Stimulated activated CD4-positive, alpha-beta T cell treated with anti-CD3 and anti-CD28 coated beads, Interleukin-15, amount 100 ng/mL, for 24 hours (primary cell): ENCODE measurements around the gene CUX1.

Source experiments
- DNase-seq: peaks from one replicate; pipeline ENCODE4 v3.0.0-alpha.2; 2020

Gene CUX1

GRCh38 chr7:101940830-101941229 is 123.4 kb downstream of the CUX1 start:
- no peak for DNase-seq

DNA sequence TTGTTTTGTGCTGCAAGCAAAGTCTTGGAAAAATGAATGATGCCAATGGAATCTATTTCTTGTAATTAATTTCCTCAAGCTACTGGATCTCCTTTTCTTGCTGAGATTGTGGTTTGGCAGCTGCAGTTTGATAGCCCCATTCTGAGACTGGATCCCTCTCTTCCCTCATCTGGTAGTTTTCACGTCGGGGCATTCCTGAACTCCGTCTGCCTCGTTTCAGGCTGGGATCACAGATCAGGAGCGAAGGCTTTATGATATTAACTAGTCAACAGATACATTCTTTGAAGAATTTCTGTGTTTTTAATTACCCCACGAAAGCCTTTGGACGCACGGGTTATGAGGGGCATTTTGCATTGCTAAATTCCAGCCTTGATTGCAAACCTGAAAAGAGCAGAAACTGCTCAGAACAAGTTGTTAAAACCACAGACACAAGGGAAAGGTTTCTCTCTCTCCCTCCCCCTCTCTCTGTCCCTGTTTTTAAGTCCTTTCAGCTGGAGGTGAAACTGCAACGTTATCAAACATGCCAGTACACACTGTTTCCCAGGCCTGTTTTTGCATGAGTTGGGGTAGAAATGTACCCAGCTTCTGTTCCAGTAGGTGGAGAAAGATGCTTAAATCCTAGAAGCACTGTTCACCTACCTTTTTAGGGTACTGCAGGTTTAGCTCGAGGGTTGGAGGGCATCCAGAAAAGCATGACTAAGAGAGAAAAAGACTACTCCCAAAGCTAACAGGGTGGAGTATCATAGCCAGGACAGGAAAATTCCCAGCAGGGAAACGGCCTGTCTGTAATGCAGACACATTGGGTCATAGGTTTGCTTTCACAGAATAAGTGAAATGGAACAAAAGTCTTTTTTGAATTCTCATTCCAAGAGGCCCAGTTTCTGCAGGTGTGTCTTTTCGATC is 124.3 kb downstream of the CUX1 start:
- DNase-seq, result no peak

GRCh38 chr7:101942603-101943210 is 125.3 kb downstream of the CUX1 start:
- DNase-seq, result no peak

- DNase-seq, result no peak
Measured at GRCh38 chr7:101943306-101943705, 125.9 kb downstream of the CUX1 start.

DNA sequence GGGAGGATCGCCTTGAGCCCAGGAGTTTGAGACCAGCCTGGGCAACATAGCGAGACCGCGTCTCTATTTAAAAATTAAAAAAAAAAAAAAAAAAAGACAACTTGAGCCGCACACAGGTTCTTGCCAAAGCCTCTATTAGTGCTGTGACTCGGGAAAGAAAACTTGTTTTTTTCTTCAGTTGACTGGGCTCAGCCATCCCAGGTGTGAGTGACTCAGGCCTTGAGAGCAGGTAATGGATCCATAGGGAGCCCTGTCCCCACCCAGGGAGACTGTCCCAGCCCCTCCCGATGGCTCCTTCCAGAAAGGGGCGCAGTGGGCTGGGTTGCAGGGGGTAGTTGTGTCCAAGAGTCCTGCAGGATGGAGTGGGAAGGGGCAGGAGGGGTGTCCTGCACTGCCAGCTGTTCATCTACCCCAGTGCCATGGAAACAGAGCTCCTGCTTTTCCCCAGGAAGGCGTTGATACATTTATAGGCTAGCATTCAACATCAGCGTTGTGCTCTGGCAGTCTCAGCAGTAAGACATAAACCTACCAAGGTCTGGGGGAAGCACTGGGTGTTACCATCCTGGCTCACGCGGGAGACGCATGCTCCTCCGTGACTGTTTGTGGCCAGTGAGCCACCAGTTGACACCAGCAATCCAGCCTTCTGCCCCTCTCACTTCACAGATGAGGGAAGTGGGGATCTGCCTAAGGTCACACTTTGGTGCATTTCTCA is 126.6 kb downstream of the CUX1 start:
- no peak for DNase-seq

- no peak for DNase-seq
Measured at GRCh38 chr7:101944611-101945010, 127.2 kb downstream of the CUX1 start.

GRCh38 chr7:101945034-101945758 is 127.8 kb downstream of the CUX1 start:
- no peak for DNase-seq

DNA sequence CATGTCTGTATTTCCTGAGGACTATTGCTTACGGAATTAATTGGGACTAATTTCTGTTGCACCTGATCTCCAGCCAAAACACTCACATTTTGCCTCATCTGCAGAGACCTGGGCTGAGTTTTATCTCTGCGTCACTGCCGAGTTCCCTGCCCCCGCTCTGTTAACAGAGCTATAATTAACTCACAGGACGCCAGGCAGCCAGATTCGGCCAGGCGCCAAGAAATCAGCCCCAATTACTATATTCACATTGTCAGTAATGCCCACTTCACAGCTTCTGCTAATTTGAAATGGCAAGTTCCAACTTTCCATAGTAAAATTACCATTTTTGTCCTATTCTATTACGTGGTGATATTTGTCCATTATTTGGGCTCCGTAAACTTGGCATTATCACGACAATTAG is 130.5 kb downstream of the CUX1 start:
- no peak for DNase-seq

- no peak for DNase-seq
Measured at GRCh38 chr7:101948650-101949049, 131.2 kb downstream of the CUX1 start.

DNA sequence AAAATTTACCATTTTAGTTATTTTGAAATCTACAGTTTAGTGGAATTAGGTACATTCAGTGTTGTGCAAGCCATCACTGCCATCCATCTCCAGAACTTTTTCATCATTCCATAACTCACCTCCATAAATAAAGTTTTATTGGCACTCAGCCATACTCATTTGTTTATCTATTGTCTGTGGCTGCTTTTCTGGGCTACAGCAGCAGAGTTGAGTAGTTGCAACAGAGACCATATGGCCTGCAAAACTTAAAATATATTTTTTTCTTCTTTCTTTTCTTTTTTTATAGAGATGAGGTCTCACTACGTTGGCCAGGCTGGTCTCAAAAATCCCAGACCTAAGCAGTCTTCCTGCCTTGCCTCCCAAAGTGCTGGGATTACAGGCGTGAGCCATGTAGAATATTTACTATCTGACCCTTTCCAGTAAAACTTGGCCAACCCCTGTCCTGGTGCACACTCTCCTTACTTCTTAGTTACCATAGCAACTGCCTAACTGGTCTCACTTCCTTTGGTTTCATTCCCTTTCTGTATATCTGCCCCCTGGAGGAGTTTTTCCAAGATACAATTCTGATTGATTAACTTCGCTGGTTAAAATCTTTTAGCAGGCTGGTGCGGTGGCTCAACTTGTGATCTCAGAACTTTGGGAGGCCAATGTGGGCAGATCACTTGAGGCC is 133.2 kb downstream of the CUX1 start:
- DNase-seq, result no peak

GRCh38 chr7:101951757-101952156 is 134.3 kb downstream of the CUX1 start:
- DNase-seq, result no peak

- DNase-seq, result peak; percentile 8
Measured at GRCh38 chr7:101952355-101953247, 135.2 kb downstream of the CUX1 start.

DNA sequence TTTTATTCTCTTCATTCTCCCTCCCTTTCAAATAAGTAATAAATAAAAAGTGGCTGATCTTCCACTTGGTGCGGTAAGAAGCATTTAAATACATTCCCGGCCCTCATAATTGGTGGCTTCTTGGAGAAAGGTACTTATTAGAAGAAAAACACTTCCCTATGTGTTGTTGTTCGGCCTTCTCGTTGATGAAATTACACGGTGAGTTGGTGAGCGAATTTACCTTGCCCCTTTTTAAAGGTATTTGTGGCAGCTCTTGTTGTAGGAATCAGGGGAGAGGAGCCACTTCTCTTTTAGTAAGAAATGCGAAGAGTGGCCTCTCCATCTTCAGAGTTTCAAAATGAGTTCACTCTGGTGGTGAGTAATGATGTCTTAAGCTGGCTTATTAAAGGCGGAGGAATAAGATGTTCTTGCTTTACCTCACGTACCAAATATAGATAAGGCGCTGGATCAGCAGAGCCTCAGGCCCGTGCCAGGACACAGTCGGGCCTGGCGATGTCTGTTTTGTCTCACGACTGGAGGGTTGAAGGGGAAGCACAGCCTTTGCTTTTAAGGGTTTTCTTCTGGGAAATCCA is 135.9 kb downstream of the CUX1 start:
- peak; percentile 34 for DNase-seq

DNA sequence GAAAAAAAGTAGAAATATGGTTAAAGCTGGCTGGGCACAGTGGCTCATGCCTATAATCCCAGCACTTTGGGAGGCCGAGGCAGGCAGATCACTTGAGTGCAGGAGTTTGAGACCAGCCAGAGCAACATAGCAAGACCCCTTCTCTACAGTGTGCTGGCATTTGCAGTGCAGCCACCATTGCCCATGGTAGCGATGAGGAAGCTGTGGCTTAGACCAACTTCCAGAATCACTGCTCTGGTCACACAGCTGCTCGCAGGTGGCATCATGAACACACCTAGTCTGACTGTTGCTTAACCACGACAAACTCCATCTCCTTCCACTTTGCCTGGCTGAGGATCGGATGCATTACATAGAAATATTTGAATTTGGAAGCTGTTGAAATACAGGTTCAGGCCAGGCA is 137.1 kb downstream of the CUX1 start:
- no peak for DNase-seq

- DNase-seq, result no peak
Measured at GRCh38 chr7:101956130-101956529, 138.7 kb downstream of the CUX1 start.

DNA sequence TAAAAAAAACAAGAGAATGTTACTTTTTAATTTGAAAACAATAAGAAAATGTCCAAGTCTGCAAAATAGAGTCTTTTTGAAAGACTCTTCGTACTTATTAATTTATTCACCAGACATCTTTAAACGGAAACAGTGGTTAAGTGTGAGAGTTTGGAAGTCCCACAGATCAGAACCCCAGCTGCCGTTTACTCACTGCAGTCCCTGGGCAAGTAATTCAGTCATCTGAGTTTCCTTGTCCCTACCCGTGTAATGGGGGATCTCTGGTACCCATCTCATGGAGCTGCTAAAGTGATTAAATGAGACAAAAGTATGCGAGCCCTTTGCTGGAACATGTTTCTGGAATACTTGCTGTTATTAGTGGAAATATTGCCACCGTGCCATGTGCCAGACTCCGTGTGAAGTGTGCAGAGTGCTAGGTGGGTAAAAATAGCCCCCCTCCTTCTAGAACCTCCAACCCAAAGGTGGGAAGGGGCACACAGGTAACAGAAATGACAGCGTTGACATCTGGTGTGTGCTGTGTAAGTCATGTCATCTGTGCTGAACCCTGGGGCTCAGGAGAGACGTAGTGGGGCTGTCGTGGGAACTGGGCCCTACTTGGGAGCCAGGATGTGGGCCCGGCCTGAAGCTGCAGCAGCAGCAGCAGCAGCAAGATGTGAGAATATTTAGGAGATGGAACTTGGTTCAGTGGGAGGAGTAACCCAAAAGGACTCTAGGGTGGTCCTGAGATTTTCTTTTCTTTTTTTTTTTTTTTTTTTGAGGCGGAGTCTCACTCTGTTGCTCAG is 140.5 kb downstream of the CUX1 start:
- DNase-seq, result no peak

GRCh38 chr7:101959342-101959741 is 141.9 kb downstream of the CUX1 start:
- DNase-seq, result no peak

GRCh38 chr7:101959829-101960228 is 142.4 kb downstream of the CUX1 start:
- DNase-seq, result no peak

GRCh38 chr7:101960323-101960722 is 142.9 kb downstream of the CUX1 start:
- DNase-seq, result no peak

- DNase-seq, result no peak
Measured at GRCh38 chr7:101960985-101961708, 143.7 kb downstream of the CUX1 start.
